Lower leg skin (tissue), 4 donors: ENCODE measurements around the gene YY1. TPM values are rescaled to one million over a fixed set of nuclear protein-coding genes. Genes with fewer than 3 reads are reported as not detected.

Experiments used
- DNase-seq, 2 donors: peaks; one replicate each; pipeline ENCODE4 v3.0.0-alpha.2; 2019; ENCODE audit warnings: low spot score in 2 of 2
- H3K4me3 ChIP-seq: fragments of 200-600 bp; sonication (generic); 2 replicates; pipeline ENCODE4 v1.5.1; 2017; ENCODE audit warnings: mild to moderate bottlenecking, low read depth; ENCODE audit not compliant: poor library complexity, severe bottlenecking
- CTCF ChIP-seq, 3 donors: fragments of 450-650 bp; IDR thresholded peaks; one replicate each; pipeline ENCODE4 v1.5.1; 2016; ENCODE audit warnings: antibody characterized with exemption in 3 of 3, mild to moderate bottlenecking in 3 of 3, moderate library complexity in 2 of 3
- POLR2A ChIP-seq, 2 donors: fragments of 450-650 bp; IDR thresholded peaks; one replicate each; pipeline ENCODE4 v1.6.1; 2016 to 2017; ENCODE audit warnings: antibody characterized with exemption in 2 of 2, mild to moderate bottlenecking in 1 of 2, moderate library complexity in 1 of 2
- WGBS, 2 donors: methylation state at CpG; one replicate each; pipeline ENCODE4 v1.1.5; 2018; 5-methylcytosine and 5-hydroxymethylcytosine counted together
- intact Hi-C: fragments of 100-400 bp; cut with DNase I; formaldehyde crosslinking; loops from one replicate; pipeline ENCODE4 v1.15.0; 2023; ENCODE audit warnings: low total_unique reads
- total RNA-seq, 4 donors: library from RNA; depleted of rRNA; stranded (reverse); fragments of >200 nt; gene quantifications; one replicate each; pipeline ENCODE4 v1.1.0, GENCODE V29; 2016

The YY1 gene
- total RNA-seq, 4 donors from 2014 or later, result 46.7 to 61.5 (median 52.4) TPM

- TF ChIP-seq CTCF (IDR thresholded peaks at IDR 0.05) (no peak), POLR2A (IDR thresholded peaks at IDR 0.05) (no peak)
- H3K4me3 ChIP-seq, result no peak within 1 kb of the TSS
- intact Hi-C loops, result no loop called here
- DNase-seq, result no peak
- WGBS, 2 donors, result 91 to 93% methylated on average over 14 of the region's 16 CpGs
Observed at GRCh38 chr14:100323121-100323941, 84.4 kb downstream of the YY1 start, which contains the start of gene SLC25A47. Gene SLC25A47, plus strand, starts transcription at chr14:100323339. Its CDS starts 76 bp downstream, at chr14:100323415.

GRCh38 chr14:100323942-100324307 lies 85.0 kb downstream of the YY1 start:
- no peak overlapping the region for H3K4me3 ChIP-seq
- intact Hi-C loops, result no loop called here
- WGBS, 2 donors, result 77 to 84% methylated on average over 8 of the region's 8 CpGs
- TF ChIP-seq CTCF (IDR thresholded peaks at IDR 0.05), result no peak
- no peak for TF ChIP-seq POLR2A (IDR thresholded peaks at IDR 0.05)
- no peak for DNase-seq

- H3K4me3 ChIP-seq, result no peak overlapping the region
- intact Hi-C loops, result no loop called here
- no peak for DNase-seq
- WGBS, 2 donors, result 46 to 49% methylated on average over 17 of the region's 17 CpGs
- TF ChIP-seq POLR2A (IDR thresholded peaks at IDR 0.05), result no peak
- TF ChIP-seq CTCF (IDR thresholded peaks at IDR 0.05), result no peak
Observed at GRCh38 chr14:100325231-100325632, 86.3 kb downstream of the YY1 start.

- no peak overlapping the region for H3K4me3 ChIP-seq
- TF ChIP-seq POLR2A (IDR thresholded peaks at IDR 0.05) (no peak), CTCF (IDR thresholded peaks at IDR 0.05) (no peak)
- WGBS, 2 donors, result 85 to 93% methylated on average over 13 of the region's 13 CpGs
- intact Hi-C loops, result no loop called here
- DNase-seq, result no peak
Observed at GRCh38 chr14:100325958-100326357, 87.0 kb downstream of the YY1 start.

- no peak overlapping the region for H3K4me3 ChIP-seq
- DNase-seq, result no peak
- intact Hi-C loops, result no loop called here
- 92 to 95% methylated on average over 21 to 24 of the region's 24 CpGs for WGBS, 2 donors
- TF ChIP-seq CTCF (IDR thresholded peaks at IDR 0.05) (no peak), POLR2A (IDR thresholded peaks at IDR 0.05) (no peak)
Observed at GRCh38 chr14:100327128-100327527, 88.2 kb downstream of the YY1 start.
